Fibroblast of lung (primary cell): ENCODE results near the gene VPS72.
"Not testable (repeated sequence)": the region's sequence is repeated elsewhere in the genome, so short reads cannot be mapped to it uniquely, and the experiment has no call there.

ENCODE experiments used
- EZH2 ChIP-seq: IDR thresholded peaks from 2 replicates; pipeline ENCODE4 v1.5.1; 2012; ENCODE audit warnings: low read length, control low read depth, mild to moderate bottlenecking; ENCODE audit errors: missing control alignments
- TF ChIP-seq, protein P1 (sequence below), 2 donors: IDR thresholded peaks in 1 of 2; conservative IDR thresholded peaks in 1 of 2; 1 replicate in 1 of 2; 2 replicates in 1 of 2; pipeline ENCODE4 v1.5.1; 2011 to 2012; ENCODE audit warnings: low read length in 2 of 2, control low read depth in 1 of 2, inconsistent platforms in 1 of 2, low read depth in 1 of 2, mild to moderate bottlenecking in 1 of 2

DNA sequence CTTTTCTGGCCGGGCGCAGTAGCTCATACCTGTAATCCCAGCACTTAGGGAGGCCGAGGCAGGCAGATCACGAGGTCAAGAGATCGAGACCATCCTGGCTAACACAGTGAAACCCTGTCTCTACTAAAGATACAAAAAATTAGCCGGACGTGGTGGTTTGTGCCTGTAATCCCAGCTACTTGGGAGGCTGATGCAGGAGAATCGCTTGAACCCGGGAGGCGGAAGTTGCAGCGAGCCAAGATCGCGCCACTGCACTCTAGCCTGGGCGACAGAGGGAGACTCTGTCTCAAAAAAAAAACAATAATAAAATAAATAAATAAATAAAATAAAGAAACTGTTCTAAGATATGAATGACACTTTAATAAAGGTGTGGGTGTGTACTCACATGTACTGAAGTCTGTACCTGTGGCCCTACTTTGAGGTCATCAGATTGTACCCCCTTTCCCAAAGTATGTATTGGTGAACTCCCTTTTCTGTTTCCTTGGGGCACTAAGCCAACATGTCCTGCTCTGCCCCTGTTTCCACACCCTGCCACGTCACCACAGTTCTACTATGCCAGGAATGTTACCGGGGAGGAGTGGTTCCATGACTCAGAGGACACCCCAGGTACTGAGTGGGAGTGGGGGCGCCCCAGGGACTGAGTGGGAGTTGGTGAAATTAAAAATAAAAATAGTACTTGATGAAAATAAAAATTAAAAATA is 5.0 kb upstream of the VPS72 start:
- TF ChIP-seq, protein P1, sequence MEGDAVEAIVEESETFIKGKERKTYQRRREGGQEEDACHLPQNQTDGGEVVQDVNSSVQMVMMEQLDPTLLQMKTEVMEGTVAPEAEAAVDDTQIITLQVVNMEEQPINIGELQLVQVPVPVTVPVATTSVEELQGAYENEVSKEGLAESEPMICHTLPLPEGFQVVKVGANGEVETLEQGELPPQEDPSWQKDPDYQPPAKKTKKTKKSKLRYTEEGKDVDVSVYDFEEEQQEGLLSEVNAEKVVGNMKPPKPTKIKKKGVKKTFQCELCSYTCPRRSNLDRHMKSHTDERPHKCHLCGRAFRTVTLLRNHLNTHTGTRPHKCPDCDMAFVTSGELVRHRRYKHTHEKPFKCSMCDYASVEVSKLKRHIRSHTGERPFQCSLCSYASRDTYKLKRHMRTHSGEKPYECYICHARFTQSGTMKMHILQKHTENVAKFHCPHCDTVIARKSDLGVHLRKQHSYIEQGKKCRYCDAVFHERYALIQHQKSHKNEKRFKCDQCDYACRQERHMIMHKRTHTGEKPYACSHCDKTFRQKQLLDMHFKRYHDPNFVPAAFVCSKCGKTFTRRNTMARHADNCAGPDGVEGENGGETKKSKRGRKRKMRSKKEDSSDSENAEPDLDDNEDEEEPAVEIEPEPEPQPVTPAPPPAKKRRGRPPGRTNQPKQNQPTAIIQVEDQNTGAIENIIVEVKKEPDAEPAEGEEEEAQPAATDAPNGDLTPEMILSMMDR (conservative IDR thresholded peaks at IDR 0.05 in 1 of 2, IDR thresholded peaks at IDR 0.05 in 1 of 2; ENCODE audit: low read depth in 1 of 2, low read length in 2 of 2), result not testable (repeated sequence)
- TF ChIP-seq EZH2, result not testable (repeated sequence)
